Panc1 (cell line): ENCODE data around the gene AMY1C.
"Not testable (repeated sequence)": the region's sequence is repeated elsewhere in the genome, so short reads cannot be mapped to it uniquely, and the experiment has no call there.

Experiments
- CTCF ChIP-seq: fragments of 450-650 bp; IDR thresholded peaks from 2 replicates; pipeline ENCODE4 v1.5.1; 2017; ENCODE audit warnings: mild to moderate bottlenecking
- POLR2AphosphoS5 ChIP-seq: IDR thresholded peaks from 2 replicates; pipeline ENCODE4 v1.6.1; 2012; ENCODE audit warnings: mild to moderate bottlenecking, low read depth, low read length, moderate library complexity
- REST ChIP-seq, 2 experiments: IDR thresholded peaks; 2 replicates each; pipeline ENCODE4 v1.6.1; 2011 to 2012; ENCODE audit warnings: low read depth in 2 of 2, control low read depth in 1 of 2, low read length in 1 of 2, mild to moderate bottlenecking in 1 of 2, moderate library complexity in 1 of 2; ENCODE audit not compliant: insufficient read depth in 1 of 2

- not testable (repeated sequence) for TF ChIP-seq CTCF; POLR2AphosphoS5; REST (IDR thresholded peaks at IDR 0.05; ENCODE audit: insufficient read depth in 1 of 2, low read depth in 2 of 2, low read length in 1 of 2)
Observed at GRCh38 chr1:103748273-103748672, 1.4 kb upstream of the AMY1C start.
